Nephron progenitor cell (in vitro differentiated cells): ENCODE measurements around the gene RBMS3.

Experiments
- DNase-seq: peaks from one replicate; pipeline ENCODE4 v3.0.0; 2021
- H3K27ac Mint-ChIP-seq: 2 replicates; pipeline ENCODE4 v1.8.0; 2021; ENCODE audit warnings: mild to moderate bottlenecking, moderate library complexity, mixed read lengths
- H3K27me3 Mint-ChIP-seq: 2 replicates; pipeline ENCODE4 v1.8.0; 2021; ENCODE audit warnings: mild to moderate bottlenecking, low read depth, mixed read lengths; ENCODE audit not compliant: poor library complexity
- H3K36me3 Mint-ChIP-seq: 2 replicates; pipeline ENCODE4 v1.8.0; 2021; ENCODE audit warnings: low read depth, mixed read lengths
- H3K4me1 Mint-ChIP-seq: 2 replicates; pipeline ENCODE4 v1.8.0; 2021; ENCODE audit warnings: mixed read lengths
- H3K4me3 Mint-ChIP-seq: 2 replicates; pipeline ENCODE4 v1.8.0; 2021; ENCODE audit warnings: mild to moderate bottlenecking, moderate library complexity, mixed read lengths
- H3K9me3 Mint-ChIP-seq: 2 replicates; pipeline ENCODE4 v1.8.0; 2021; ENCODE audit warnings: mild to moderate bottlenecking, moderate library complexity, mixed read lengths
- TF ChIP-seq, protein P1 (sequence below): fragments of 200-600 bp; sonication (generic); IDR thresholded peaks from 2 replicates; pipeline ENCODE4 v1.5.0; 2021; ENCODE audit warnings: antibody characterized with exemption

Gene RBMS3

DNA sequence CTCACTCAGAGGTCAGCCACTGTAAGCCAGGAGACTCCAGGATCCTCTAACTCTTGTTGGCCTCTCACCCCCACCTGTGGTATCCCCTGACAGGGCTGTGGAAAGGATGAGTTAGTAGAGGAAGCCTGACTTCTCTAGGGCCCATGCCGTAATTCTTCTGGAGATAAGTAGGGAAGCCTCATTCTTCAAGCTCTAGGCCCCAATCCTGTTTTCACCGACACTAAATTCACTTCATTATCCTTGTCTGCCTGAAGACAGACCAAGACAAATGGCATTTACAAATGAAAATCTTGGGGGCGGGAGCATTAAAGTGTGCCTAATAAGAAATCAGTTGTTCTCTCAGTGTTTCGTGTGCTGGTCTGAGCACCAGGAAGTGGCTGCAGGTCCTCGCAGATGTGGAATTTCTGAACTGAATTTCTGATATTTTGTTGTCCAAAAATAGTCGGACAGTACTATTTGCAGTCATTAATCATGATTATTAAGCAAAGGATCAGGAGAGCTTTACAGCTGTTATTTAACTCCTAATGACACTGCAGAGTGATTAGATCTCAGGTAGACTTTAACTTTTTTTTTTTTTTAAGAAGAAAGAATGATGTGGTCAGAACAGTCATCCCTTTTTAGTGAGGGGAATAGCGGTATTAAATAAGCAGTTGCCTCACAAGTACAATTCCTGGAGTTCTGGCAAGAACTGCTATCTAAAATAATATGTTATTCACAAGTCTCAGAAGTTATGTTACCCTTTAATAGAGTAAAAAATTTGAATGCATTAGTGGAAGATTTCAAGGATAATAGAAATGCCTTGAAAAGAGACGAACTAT is 58.4 kb downstream of the RBMS3 start:
- TF ChIP-seq, protein P1, sequence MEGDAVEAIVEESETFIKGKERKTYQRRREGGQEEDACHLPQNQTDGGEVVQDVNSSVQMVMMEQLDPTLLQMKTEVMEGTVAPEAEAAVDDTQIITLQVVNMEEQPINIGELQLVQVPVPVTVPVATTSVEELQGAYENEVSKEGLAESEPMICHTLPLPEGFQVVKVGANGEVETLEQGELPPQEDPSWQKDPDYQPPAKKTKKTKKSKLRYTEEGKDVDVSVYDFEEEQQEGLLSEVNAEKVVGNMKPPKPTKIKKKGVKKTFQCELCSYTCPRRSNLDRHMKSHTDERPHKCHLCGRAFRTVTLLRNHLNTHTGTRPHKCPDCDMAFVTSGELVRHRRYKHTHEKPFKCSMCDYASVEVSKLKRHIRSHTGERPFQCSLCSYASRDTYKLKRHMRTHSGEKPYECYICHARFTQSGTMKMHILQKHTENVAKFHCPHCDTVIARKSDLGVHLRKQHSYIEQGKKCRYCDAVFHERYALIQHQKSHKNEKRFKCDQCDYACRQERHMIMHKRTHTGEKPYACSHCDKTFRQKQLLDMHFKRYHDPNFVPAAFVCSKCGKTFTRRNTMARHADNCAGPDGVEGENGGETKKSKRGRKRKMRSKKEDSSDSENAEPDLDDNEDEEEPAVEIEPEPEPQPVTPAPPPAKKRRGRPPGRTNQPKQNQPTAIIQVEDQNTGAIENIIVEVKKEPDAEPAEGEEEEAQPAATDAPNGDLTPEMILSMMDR = no peak
- Mint-ChIP-seq H3K27me3 (no peaks in the 10 kb centered on the region), H3K27ac (peak overlapping the region; percentile 93), H3K4me1 (peaks cover 57% of the 10 kb centered on the region), H3K4me3 (peak overlapping the region; percentile 37), H3K9me3 (no peaks in the 10 kb centered on the region), H3K36me3 (no peaks in the 10 kb centered on the region)
- peak; percentile 24 for DNase-seq

DNA sequence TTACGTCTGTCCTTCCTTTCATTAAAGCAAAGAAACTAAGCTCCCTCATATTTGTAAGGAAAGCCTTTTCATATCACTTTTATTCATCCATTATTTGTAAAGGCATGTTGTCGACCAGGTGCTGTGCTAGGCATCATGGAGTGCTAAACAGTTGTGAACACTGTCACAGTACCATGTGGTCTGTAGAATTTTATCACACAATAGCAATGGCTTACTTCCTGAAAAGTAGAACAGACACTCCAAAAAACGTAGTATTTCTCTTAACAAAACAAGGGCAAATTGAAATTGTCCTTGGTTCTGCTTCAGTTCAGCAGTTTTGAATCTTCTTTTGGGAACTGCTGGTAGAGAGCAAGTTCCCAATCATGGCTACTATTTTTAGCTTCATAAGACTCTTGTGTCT is 63.3 kb downstream of the RBMS3 start:
- TF ChIP-seq, protein P1 = no peak
- no peak for DNase-seq
- H3K36me3 Mint-ChIP-seq = no peaks in the 10 kb centered on the region
- H3K4me3 Mint-ChIP-seq = no peak overlapping the region
- H3K27ac Mint-ChIP-seq = no peak overlapping the region
- H3K27me3 Mint-ChIP-seq = no peaks in the 10 kb centered on the region
- no peaks in the 10 kb centered on the region for H3K9me3 Mint-ChIP-seq
- peaks cover 49% of the 10 kb centered on the region for H3K4me1 Mint-ChIP-seq

DNA sequence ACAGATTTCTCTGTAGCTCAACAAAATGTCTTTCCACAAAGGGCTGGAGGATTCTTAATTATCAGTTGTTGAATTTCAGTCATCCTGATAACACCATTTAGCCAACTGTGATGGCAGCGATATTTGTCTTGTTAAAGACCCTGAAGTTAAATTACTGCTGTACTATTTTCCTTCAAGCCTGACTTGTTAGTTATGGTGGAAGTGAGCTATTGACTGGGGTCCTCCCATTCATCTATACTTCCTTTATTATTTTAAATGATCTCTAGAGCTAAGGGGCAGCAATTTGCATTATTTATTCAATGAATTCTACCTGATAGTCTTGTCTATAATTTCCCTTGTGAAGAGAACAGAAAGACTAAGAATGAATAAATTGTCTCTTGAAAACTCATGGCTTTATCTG is 64.1 kb downstream of the RBMS3 start:
- Mint-ChIP-seq H3K9me3 (no peaks in the 10 kb centered on the region), H3K27me3 (no peaks in the 10 kb centered on the region), H3K4me1 (peaks cover 44% of the 10 kb centered on the region), H3K4me3 (no peak overlapping the region), H3K27ac (peak overlapping the region; percentile 81), H3K36me3 (no peaks in the 10 kb centered on the region)
- DNase-seq = no peak
- TF ChIP-seq, protein P1 = no peak

DNA sequence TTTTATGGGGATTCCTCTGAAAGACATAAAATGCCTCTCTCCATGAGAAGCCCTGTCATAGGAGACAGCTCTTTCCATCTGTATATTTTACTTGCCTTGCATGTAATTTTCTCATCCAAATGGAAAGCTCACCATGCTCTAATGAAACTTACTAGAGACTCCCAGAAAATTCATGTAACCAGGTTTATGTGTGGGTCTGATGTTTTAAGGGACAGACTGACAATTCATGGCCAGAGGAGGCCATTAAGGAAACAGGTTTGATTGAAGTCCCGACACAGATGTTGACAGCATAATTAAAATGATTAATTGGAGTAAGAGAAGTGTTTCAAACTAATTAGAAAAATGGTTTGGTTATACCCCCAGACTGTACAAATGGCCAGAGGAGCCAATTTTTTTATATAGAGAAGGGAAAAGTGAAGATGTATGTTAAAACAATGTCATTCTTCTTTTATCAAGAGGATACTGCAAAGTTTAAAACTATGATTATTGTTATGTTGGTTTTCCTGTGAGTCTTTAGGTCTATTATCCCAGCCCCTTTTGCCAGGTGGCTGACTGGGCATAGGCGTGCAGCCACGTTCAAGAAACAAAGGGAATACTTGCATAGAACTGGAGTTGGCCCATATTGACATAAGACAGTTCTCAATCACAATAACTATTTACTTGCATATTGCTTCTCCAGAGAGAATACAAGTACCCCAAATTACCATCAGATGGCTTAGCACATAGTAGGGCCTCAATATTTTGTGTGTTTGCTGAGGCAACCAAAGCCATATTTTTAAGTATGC is 64.8 kb downstream of the RBMS3 start:
- Mint-ChIP-seq H3K4me1 (peaks cover 39% of the 10 kb centered on the region), H3K4me3 (no peak overlapping the region), H3K9me3 (no peaks in the 10 kb centered on the region), H3K27ac (peak overlapping the region; percentile 81), H3K27me3 (no peaks in the 10 kb centered on the region), H3K36me3 (no peaks in the 10 kb centered on the region)
- TF ChIP-seq, protein P1 = no peak
- DNase-seq = no peak

DNA sequence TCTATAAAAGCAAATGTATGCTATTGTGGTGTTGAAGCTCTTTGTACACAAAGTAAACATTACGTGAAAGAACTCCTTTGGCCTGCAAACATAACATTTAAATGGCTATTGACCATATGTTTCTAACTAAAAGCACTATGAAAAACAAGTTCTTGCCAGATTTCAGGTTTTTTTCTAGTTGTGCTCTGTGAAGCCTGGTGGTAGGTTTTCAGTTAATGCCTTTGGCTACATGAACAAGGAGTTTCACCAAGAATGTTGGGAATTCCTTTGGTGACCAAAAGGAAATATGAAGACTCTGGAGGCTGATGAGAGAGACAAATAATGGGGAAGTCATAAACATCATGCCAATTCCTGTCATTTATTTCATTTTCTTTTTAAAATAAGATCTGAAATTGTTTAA is 66.0 kb downstream of the RBMS3 start:
- H3K4me3 Mint-ChIP-seq = no peak overlapping the region
- no peak overlapping the region for H3K27ac Mint-ChIP-seq
- no peaks in the 10 kb centered on the region for H3K36me3 Mint-ChIP-seq
- TF ChIP-seq, protein P1 = no peak
- H3K4me1 Mint-ChIP-seq = peaks cover 36% of the 10 kb centered on the region
- H3K9me3 Mint-ChIP-seq = no peaks in the 10 kb centered on the region
- H3K27me3 Mint-ChIP-seq = no peaks in the 10 kb centered on the region
- no peak for DNase-seq
